HUDEP-2 (cell line): ENCODE data around the gene TDRKH.

Source experiments
- DNase-seq, 76 experiments: peaks; one replicate each; lab custom pipeline; 2025; ENCODE audit not compliant: unreplicated experiment in 76 of 76; lab: John Stamatoyannopoulos, UW

TDRKH gene

DNA sequence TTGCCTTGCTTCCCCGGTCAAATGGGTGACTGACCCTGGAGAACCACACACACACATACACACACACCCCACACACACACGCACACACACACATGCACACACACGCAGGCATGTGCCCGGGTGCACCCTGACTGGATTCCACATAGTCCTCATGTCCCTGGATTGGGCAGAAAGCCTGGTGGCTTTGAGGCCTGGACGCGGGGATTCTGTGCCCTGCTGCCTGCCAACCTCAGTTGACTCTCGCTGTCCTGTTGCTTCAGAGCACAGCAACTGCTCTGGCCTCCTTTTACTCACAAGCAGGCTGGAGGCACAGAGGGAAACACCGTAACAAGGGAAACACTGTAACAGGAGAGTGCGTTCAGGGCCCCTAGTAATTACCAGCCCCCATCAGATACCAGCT is 34.9 kb upstream of the TDRKH start:
- no peak for DNase-seq

DNA sequence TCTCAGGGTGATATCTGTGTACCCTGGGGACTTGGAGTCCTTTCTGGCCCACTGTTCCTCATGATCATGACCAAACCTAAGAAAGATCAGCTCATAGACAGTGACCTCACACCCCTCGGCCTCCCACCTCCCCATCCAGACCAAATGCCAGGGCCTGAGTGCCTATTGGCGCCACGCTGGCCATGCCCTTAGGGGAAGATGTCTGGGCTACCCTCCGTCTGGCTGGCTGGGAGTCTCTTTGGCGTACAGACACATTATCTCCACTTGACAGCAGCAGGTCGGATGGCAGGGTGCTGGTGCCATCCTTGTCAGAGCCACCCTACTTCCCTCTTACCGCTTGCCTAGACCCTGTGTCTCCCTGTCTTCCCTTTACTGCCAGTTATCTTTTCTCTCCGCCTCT is 32.9 kb upstream of the TDRKH start:
- DNase-seq = no peak

DNA sequence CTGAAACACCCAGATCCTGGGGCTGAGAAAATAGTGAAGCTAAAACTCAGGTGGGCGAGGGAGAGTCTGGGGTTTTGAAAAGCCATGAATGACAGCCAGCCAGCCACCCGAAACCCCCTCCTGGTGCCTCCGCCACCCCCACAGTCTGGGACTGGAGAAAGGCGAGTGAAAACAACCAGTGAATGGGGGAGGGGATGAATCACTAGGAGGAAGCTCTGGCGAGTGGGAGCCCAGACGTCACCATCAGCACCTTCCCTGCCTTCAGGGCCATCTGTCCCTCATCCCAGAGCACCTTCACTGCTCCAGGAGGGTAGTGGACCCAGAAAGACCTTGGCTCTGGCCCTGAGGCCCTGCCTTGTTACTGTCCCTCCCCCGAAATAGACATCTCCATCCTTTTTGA is 32.1 kb upstream of the TDRKH start:
- DNase-seq = no peak

DNA sequence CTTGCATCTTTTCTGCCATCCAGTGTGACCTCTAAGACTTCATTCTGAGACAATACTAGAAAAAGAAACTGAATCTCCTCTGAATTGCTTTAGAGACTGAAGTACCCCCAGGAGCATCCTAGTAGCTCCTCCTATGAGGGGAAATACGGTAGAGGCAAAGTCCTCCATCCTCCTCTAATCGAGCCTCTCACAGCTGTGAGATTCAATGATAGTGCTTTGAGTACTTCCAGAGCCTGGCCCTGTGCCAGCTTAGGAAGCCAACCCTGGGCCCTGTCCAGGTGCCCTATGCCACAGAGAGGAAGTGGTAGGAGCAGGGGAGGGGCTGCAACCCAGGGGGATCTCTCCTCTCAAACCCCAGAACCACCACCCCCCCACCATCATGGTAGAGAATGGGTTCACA is 30.6 kb upstream of the TDRKH start:
- DNase-seq = no peak

DNA sequence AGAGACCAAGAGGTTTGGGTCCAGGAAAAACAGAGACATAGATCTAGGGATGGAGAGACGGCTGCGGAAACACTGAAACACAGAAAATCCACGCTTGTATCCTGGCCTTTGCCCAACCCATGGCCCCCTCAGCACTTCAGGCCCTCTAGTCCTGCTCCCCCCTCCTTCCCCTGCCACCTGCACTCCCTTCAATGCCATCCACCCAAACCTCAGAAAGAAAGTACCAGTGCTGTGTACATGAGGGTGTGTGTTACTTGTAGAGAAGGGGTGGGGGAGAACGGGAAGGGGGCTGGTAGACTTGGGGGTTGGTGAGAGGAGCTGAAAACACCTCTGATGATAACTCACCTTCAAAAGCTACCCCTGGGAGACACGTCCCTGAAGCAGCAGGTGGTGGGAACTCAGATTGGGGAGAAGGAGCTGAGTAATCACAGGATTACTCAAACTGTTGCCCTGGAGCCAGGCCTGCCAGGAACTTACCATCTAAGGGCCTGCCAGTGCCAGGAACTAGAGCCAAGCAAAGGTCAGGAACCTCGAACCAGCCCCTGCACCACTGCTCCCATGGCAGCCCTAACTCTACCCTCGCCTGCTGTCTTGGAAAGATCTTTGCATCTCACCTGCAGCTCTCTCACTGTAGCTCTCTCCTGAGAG is 29.8 kb upstream of the TDRKH start:
- no peak for DNase-seq

DNA sequence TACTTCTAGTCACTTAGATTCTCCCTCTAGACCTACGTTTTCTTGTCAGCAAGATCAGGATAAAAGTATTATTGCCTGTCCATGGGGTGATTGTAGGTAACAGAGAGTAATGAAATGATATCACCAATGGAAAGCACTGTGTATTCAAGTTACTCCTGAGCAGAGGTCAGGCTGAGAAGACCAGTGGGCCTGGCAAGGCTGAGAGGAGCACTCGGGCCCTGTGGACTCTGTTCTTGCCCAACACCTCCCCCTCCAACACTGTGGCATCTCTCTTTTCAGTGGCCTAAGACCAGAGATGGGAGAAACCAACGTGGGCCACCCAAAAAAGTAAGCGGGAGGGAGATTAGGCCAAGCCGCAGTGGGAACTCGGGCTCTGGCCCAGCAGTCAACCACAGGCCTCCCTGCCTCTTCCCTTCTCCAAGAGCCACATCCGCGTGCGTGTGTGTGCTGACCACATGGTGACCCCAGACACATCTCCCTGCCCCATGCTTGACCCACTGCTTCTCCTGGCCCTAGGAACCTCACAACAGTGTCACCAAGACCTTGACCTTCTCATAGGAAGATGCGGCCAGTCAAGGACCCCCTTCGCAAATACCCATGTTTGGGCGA is 29.0 kb upstream of the TDRKH start:
- no peak for DNase-seq

DNA sequence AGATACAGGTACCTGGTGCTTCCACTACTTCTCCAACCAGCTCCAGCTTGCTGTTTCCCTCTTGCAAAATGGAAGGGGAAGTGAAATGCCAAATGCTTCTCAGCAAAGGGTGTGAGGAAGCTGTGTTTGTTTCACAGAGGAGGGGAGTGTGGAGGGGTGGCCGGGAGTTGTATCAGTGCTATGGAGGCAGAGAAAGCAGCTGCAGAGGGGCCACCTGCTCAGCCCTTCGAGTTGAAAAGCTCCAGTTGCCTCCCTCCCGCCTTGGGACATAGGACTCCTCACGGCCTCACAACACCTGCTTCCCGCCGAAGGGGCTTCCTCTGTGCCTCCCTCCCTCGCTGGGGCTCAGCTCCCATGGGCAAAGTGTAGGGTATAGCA is 27.0 kb upstream of the TDRKH start:
- no peak for DNase-seq

DNA sequence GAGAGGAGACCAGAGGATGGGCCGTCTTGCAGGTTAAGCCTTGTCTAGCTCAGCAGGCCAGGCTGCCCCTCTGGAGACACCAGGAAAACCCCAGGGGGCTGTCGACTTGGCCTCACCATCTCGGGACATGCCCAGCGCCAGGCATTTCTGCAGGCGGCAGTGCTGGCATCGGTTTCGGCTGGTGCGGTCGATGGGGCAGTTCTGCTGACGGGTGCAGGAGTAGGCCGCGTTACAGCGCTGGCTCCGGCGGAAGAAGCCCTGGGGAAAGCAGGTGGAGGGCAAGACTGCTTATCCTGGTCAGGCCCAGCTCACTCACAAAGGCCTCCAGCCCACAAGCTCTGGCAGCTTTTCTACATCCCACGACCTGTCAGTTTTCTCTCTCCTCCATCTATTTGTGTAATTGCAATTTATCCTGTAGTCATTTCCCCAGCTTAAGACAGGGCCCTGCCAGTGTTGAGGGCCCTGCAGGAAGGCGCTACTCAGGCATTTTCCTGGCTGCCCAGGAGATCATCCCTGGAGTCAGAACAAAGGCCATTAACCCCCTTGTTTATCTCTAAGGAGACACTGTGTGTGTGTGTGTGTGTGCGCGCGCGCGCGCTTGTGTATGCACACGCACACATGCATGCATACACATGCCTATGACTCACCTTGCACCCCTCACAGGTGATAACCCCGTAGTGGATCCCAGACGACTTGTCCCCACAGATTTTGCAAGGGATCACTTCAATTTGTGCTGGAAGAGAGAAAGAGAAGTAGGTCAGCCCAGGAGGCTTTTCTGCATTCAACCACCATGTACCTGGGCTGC is 26.4 kb upstream of the TDRKH start:
- no peak for DNase-seq

DNA sequence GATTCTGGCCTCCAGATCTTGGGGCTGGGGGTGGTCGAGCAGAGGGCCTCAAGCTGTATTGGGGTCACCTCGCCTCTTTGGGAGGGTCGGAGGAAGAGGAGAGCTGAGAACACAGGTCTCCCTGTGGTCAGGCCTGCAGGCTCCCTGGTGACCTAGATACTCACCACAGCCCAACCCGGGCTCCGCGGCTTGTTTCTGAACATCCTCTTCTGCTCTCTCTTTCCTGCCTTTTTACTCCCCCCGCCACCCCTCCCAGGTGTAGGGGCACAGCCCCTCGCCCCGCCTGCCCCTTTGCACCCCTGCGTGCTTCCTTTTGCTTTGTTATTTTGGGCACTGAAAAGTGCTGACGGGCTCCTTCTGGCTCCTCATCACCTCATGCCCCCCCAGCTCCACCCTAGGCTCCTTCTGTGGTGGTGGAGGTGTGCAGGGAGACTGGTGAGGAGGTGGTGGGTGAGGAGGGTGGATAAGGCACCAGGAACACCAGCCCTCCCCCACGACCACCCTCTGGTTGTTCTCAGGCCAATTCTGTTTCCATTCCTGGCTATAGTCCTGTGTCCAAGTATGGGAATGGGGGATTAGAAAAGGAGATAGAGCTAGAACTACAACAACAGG is 25.5 kb upstream of the TDRKH start:
- no peak for DNase-seq

DNA sequence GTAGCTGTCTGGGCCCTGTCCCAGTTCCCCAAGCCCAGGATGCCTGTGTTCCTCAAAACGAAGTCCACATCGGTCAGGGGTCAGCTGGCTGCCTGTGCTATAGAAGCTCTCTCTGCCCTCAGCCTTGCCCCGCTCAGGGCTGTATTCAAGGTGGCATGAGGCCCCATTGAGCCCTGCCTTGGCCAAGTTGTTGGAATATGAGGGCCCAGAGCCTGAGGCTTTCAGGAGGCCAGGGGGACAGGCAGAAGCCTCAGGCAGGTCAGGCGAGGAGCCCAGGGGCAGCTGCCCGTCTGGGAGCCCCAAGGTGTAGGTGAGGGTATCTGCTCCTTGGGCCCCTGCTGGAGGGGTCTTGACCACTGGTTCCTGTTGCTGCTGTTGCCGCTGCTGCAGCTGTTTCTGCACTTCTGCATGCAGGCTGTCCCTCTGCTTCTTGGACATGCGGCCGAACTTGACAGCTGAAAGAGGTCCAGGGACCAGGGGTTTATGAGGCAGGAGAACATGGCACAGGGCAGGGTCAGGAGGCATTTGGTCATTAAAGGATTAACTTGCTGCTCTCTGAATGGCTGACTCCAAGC is 24.8 kb upstream of the TDRKH start:
- no peak for DNase-seq

DNA sequence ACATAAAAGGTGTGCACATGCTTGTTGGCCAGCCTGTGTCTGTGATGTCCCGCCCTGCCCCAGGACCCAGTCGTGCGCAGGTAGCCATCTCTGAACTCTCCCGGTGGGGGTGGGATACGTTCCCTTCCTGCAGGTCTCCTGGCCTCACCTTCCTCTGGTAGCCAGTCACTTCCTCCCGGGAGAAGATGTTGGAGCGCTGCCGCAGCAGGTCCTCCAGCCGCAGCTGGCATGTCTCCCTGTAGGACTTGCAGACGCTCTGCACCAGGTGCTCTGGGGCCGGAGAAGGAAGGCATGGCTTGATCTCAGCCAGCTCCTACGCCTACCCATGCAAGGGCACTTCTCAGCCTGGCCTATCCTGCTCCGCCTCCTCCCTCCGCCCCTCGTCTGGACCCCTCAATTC is 24.1 kb upstream of the TDRKH start:
- no peak for DNase-seq

DNA sequence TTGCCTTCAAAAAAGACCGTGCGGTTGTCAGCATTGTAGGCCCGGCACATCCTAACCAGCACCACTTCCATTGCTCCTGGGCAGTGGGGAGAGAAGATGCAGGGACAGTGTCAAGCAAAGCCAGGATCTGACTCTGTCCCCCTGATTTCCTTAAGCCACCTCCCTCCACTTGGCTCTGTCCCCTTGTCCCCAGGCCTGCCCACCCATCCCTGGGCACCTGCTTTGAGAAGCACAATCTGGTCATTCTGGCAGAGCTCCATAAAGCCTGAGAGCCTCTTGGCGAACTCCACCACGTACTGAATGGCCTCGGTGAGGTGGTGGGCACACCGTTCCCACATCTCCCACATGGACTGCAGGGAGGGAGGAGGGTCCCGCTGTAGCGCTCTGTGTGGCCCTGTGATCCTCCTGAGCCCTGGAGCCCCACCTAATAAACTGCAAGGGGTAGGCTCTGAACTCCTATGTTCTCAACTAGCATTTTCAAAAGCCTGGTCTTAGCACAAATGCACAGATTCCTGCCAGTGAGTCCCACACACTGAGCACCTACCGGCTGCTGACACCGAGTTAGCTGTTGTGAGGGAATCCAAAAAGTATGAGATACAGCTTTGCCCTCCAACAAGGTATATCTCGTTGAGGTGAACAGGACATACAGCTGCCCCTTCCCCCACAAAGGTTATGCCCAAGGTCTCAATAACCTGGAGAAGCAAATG is 23.1 kb upstream of the TDRKH start:
- no peak for DNase-seq

DNA sequence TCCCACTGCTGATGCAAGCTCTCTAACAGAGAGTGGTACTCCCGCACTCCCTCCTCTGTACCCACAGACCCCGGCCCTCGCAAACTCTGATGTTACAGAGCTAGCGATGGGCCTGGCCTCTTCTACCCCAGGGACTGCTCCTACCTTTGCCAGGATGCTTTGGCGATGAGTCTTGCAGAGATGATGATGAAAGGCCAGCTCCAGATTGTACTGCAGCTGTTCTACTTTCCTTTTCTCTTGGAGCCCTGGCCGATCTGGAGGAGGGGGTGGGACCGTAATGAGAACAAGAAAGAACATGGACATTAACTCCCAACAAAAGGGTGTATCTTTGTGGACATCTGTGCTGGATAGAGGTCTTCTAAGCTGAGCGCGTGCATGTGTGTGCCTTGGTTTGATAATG is 20.9 kb upstream of the TDRKH start:
- DNase-seq = no peak

DNA sequence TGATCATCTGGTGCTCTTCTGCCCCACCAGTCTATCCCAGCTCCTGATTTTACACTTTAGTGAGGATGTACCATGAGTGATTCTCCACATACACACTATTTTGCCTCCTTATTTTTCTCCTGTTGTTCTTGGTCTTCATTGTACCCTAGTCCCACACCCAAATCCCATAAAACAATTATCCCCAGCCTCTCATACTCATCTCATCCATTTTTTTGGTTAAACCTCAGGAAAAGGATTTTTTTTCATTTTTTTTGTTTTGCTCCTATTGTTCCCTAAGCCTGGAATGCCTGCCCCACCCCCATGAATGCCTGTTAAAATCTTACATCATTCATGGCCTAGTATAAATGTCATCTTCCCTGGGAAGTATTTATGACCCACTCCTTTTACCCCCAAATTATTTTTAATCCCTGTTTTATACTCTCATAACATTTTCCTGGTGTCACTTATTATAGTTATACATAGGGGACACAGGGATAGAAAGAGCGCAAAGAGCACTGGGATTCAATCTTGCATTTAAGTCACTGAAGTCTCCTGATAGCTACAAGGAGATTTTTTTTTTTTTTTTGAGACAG is 19.8 kb upstream of the TDRKH start:
- no peak for DNase-seq

DNA sequence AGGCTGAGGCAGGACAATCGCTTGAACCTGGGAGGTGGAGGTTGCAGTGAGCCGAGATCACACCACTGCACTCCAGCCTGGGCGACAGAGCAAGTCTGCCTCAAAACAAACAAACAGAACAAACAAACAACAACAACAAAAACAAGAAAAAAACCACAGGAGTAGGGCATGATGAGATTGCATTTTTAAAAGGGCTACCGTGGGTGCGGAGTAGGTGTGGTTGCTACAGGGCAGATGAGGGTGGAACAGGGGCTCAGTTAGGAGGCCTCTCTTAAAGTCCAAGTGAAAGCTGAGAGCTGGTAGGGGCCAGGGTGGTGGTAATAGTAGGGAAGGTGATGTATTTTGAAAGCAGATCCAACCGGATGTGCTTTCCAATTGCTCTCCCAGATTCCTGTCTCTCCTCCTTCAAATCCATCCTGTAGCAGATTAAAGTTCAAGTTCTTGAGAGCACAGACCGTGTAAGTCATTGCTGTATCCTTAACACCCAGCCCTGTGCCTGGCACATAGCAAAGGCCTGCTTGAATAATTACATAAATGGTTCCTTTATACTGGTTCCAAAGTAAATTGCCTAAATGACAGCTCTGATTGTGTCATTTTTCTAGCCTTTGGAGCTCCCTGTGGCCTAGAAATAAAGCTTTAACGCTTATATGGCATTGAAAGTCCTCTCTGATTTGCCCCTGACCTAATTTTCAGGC is 19.1 kb upstream of the TDRKH start:
- DNase-seq = no peak

DNA sequence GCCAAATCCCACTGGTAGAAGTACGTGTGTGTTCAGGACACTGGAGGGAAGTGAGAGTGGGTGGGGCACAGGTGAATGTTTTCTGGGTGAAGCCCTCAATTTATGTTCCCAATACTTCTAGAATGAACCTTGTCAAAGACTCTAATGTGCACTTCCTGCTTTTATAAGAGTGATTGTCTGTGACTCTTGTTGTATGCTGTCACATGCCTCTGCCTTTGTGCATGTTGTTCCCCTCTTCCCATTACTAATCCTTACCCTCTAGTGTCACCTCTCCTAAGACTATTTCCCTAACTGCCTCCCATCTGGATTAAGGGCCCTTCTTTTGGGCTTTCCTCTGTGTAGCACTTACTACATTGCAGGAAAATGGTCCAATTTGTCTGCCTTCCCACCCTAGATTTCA is 17.5 kb upstream of the TDRKH start:
- DNase-seq = no peak

DNA sequence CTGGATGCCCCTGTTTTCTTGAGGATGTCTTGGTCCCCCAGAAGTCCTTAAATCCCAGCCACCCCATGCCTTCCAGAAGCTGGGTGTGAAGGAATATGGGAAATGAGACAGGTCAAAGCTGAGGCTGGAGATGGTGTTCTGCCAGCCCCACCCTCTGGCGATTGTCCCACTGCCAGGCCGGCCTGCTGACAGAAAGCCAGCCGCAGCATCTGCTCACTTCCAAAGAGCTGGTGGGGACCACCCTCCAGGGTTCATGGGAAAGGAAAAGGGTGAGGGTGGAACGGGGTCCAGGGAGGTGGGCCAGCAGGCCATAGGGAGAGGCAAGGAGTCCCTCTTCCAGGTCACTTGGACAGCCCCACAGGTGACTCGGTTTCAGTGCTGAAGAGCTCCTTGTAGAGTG is 16.8 kb upstream of the TDRKH start:
- no peak for DNase-seq

DNA sequence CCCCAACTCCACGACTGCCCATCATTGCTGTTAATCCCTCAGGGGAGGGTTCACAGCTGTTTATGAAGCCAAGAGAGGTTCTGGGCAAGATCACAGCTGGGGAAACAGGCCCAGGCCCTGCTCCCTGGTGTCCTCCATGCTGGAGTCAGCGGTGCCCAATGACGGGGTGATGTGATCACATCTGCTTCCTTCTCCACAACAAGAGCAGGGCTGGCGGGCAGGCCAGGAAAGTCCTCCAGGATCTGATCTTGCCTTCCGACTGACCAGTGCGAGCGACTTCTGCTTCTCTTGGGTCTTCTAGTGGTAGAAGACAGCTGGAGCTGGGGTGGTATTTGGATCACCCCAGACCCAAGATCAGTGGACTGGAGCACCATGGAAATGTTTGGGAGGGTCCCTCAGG is 15.9 kb upstream of the TDRKH start:
- DNase-seq = no peak

DNA sequence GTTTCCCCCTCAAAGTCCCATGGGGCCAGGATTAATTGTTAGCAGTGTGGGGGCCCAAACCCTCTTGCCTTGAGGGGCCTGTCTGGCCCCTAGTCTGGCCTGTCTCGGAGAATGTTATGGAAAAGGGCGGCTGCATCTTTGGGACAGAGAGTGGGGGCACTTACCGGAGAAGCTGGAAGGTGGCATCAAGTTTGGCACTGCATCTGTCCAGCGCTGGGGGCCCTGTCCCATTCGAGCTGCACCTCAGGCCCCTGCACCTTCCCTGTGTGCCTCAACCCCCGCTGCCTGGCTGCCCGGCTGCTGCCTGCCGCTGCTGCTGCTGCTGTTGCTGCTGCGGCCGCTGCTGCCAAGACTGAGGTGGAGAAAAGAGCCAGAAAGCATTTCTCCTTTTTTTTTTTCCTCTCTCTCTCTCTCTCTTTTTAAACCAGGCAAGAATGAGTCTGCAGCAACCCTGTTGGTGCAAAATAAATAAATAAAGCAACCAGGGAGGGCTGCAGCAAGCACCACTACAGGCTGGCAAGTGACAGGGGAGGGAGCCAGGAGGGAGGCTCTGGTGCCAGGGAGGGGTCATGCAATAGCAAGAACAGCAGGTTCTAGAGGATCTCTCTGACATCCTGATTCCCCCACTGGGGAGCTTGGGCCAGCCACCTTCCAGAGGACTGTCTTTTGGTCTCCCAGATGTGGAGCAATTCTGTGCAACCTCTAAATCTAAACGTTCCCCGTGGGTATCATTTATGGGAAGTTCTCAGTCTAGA is 14.9 kb upstream of the TDRKH start, which contains the start of gene LINGO4:
Gene LINGO4 (minus strand): TSS at position 354 of the 755 bp plus-strand sequence. CDS start 2,715 bp downstream, outside the sequence.
- DNase-seq = no peak
